ENCODE data around the gene MOGAT2.

GRCh38 chr11:75775056-75775455 lies 57.4 kb downstream of the MOGAT2 start:
- no peak for TF ChIP-seq CTCF (IDR thresholded peaks at IDR 0.05)
- TF ChIP-seq POLR2A (IDR thresholded peaks at IDR 0.05), result no peak

All from Peyer's patch (tissue), 4 donors.